Calu3 (cell line): ENCODE measurements around the gene SIX1. TPM values are rescaled to one million over a fixed set of nuclear protein-coding genes. Genes with fewer than 3 reads are reported as not detected.
A peak's percentile ranks its signal among the peaks of the same experiment; 100 is the strongest.

Source experiments
- BruUV-seq: library from RNA; stranded (reverse); fragments of 400-500 nt; replicated peaks from 2 replicates; lab custom pipeline; 2021; lab: Mats Ljungman, UMichigan
- CTCF ChIA-PET: fragments of 300-600 bp; sonication (Branson Sonifier 250); formaldehyde crosslinking; loops from one replicate; lab custom pipeline; 2022; ENCODE audit warnings: antibody characterized with exemption; lab: Charles Lee
- DNase-seq: peaks from one replicate; pipeline ENCODE4 v3.0.0; 2022
- H3K27ac Mint-ChIP-seq: one replicate; pipeline ENCODE4 v1.8.0; 2022; ENCODE audit warnings: mixed read lengths; ENCODE audit not compliant: unreplicated experiment
- H3K27me3 Mint-ChIP-seq: one replicate; pipeline ENCODE4 v1.8.0; 2022; ENCODE audit warnings: mixed read lengths; ENCODE audit not compliant: unreplicated experiment
- H3K36me3 Mint-ChIP-seq: one replicate; pipeline ENCODE4 v1.8.0; 2022; ENCODE audit warnings: mild to moderate bottlenecking, moderate library complexity, mixed read lengths; ENCODE audit not compliant: insufficient read depth, unreplicated experiment
- H3K4me1 Mint-ChIP-seq: one replicate; pipeline ENCODE4 v1.8.0; 2022; ENCODE audit warnings: mild to moderate bottlenecking, low read depth, mixed read lengths; ENCODE audit not compliant: unreplicated experiment
- H3K4me3 Mint-ChIP-seq: one replicate; pipeline ENCODE4 v1.8.0; 2022; ENCODE audit warnings: mild to moderate bottlenecking, low read depth, moderate library complexity, mixed read lengths; ENCODE audit not compliant: unreplicated experiment
- H3K9me3 Mint-ChIP-seq: one replicate; pipeline ENCODE4 v1.8.0; 2022; ENCODE audit warnings: low read depth, mixed read lengths; ENCODE audit not compliant: unreplicated experiment
- intact Hi-C: fragments of 100-400 bp; cut with micrococcal nuclease; formaldehyde crosslinking; loops from one replicate; pipeline ENCODE4 v1.10.0; 2022; ENCODE audit not compliant: unreplicated experiment
- total RNA-seq: library from RNA; stranded (reverse); gene quantifications from 2 replicates; pipeline ENCODE4 v1.2.3, GENCODE V29; 2022
- TF ChIP-seq, protein P1 (sequence below): fragments of 200-600 bp; IDR thresholded peaks from one replicate; pipeline ENCODE4 v1.8.0; 2022; ENCODE audit warnings: antibody characterized with exemption; ENCODE audit not compliant: unreplicated experiment

The SIX1 gene
- total RNA-seq, 1 experiment from 2014 or later, result 4.6 TPM

DNA sequence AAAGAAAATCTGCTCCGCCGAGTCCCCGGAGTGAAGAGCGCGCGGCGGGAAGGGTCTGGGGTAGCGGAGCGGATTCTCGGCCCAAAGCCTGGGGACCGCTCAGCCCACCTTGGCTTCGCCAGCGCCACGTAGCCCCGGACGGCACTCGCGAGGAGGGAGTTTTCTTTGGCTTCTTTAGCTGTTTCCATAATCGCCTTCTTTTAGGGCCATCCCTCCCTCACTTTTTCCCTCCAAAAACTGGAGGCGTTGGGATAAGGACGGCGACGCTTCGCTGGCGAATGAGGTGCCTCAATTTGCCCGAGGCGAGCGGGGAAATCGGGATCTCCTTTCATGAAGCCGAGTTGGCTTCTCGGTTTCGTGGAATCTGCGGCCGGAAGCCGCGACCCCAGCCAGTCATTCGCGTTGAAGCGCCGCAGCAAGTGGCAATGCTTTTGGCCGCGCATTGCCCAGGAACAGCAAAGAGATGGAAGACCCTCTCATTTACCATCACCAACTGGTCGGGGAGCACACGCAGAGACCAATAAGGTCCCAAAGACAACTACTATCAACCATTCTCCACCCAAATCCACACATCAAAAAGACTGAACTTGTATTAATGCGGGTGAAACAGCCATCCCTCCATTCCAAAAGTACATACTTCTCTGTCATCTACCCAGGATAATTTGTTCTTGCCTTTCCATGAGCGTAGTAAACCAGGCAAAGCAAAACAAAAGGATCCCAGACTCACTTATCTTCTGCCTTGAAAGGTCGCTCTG lies 8.4 kb upstream of the SIX1 start:
- H3K9me3 Mint-ChIP-seq, result no peaks in the 10 kb centered on the region
- TF ChIP-seq, protein P1, sequence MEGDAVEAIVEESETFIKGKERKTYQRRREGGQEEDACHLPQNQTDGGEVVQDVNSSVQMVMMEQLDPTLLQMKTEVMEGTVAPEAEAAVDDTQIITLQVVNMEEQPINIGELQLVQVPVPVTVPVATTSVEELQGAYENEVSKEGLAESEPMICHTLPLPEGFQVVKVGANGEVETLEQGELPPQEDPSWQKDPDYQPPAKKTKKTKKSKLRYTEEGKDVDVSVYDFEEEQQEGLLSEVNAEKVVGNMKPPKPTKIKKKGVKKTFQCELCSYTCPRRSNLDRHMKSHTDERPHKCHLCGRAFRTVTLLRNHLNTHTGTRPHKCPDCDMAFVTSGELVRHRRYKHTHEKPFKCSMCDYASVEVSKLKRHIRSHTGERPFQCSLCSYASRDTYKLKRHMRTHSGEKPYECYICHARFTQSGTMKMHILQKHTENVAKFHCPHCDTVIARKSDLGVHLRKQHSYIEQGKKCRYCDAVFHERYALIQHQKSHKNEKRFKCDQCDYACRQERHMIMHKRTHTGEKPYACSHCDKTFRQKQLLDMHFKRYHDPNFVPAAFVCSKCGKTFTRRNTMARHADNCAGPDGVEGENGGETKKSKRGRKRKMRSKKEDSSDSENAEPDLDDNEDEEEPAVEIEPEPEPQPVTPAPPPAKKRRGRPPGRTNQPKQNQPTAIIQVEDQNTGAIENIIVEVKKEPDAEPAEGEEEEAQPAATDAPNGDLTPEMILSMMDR, result no peak
- H3K4me1 Mint-ChIP-seq, result no peaks in the 10 kb centered on the region
- peaks cover 23% of the 10 kb centered on the region for H3K27me3 Mint-ChIP-seq
- peaks cover 13% of the 10 kb centered on the region for H3K36me3 Mint-ChIP-seq
- BruUV-seq, result no TSS peak
- CTCF ChIA-PET, result interaction anchor here (1.1 kb wide), 1 partner anchor 597 kb away, joined by 3 read pairs; no protein-coding TSS in a partner anchor
- peak overlapping the region; percentile 91 for H3K4me3 Mint-ChIP-seq
- H3K27ac Mint-ChIP-seq, result peak overlapping the region; percentile 72
- DNase-seq, result peak; percentile 10
- intact Hi-C loops, result no loop called here

DNA sequence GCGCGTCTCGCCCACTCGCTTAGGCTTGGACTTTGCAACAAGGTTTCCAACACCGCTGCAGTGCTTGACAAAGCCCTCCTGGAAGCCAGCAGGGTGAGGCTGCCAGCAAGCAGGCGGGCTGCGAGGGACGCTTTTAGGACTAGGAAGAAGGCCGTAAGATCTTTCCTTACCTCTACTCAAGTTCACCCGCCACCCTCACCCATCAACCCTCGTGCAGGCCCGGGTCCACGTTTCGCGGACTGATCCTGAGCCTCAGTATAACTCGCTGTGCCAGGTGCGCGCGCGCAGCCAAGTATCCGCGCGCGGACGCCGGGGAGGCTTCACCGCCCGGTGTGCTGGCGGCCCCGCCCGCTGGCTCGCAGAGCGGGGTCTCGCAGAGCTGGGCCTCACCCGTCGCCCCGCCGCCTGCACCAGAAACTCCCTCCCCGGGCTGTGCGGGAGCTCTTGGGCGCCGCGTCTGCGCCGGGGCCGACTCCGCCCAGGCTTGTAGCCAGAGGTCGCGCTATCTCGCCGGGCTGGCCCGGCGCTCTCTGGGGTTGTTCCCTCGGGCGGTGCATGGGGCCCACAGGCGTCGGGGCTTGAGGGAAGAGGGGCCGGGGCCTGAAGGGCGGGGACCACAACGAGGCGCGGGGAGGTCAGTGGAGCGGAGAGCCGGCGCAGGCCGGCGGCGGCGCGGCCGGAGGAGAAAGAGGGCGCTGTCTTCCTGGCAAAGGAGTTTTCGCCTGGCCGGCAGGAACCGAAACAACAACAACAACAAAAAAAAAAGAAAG lies 7.6 kb upstream of the SIX1 start:
- H3K27ac Mint-ChIP-seq, result peak overlapping the region; percentile 72
- H3K27me3 Mint-ChIP-seq, result peaks cover 31% of the 10 kb centered on the region
- peak overlapping the region; percentile 91 for H3K4me3 Mint-ChIP-seq
- TF ChIP-seq, protein P1, result peak; percentile 12
- CTCF ChIA-PET, result interaction anchor here (0.6 to 1.1 kb wide), 4 partner anchors 293 to 597 kb away, joined by 3 read pairs; no protein-coding TSS in a partner anchor
- peak; percentile 76 for DNase-seq
- H3K9me3 Mint-ChIP-seq, result no peaks in the 10 kb centered on the region
- no peaks in the 10 kb centered on the region for H3K4me1 Mint-ChIP-seq
- peaks cover 13% of the 10 kb centered on the region for H3K36me3 Mint-ChIP-seq
- BruUV-seq, result no TSS peak
- intact Hi-C loops, result no loop called here

GRCh38 chr14:60655898-60656685 lies 6.8 kb upstream of the SIX1 start:
- TF ChIP-seq, protein P1, result no peak
- Mint-ChIP-seq H3K9me3 (no peaks in the 10 kb centered on the region), H3K4me3 (peak overlapping the region; percentile 91), H3K4me1 (no peaks in the 10 kb centered on the region), H3K36me3 (peaks cover 13% of the 10 kb centered on the region), H3K27me3 (peaks cover 38% of the 10 kb centered on the region), H3K27ac (no peak overlapping the region)
- no peak for DNase-seq
- CTCF ChIA-PET, result interaction anchor here (0.6 to 1.1 kb wide), 4 partner anchors 294 to 598 kb away, joined by 3 read pairs; no protein-coding TSS in a partner anchor
- BruUV-seq, result no TSS peak
- intact Hi-C loops, result no loop called here
